Spleen (tissue), 7 donors: Measurements from ENCODE around the gene ZBTB49.

Experiments used
- CTCF ChIP-seq, 11 experiments: fragments of 200-600 bp in 7 of 11; fragments of 450-650 bp in 4 of 11; sonication (generic) in 4 of 11; IDR thresholded peaks in 8 of 11; conservative IDR thresholded peaks in 3 of 11; 1 replicate in 7 of 11; 2 replicates in 4 of 11; pipeline versions ENCODE4 v1.4.0 to v1.8.0; 2016 to 2021; ENCODE audit warnings: antibody characterized with exemption in 11 of 11, inconsistent platforms in 4 of 11, mild to moderate bottlenecking in 1 of 11
- POLR2A ChIP-seq, 3 donors: fragments of 450-650 bp; IDR thresholded peaks; one replicate each; pipeline ENCODE4 v1.5.1; 2017; ENCODE audit warnings: antibody characterized with exemption in 3 of 3, mild to moderate bottlenecking in 1 of 3
- POLR2AphosphoS5 ChIP-seq, 3 donors: sonication (generic); formaldehyde crosslinking; IDR thresholded peaks; one replicate each; pipeline ENCODE4 v1.5.1; 2017; ENCODE audit warnings: antibody characterized with exemption in 3 of 3
- donor health status: DM: no; HTN: no; CAD: no; lungs with moderate emphysema.
- donor health status: DM: no; HTN: no; CAD: no.
- donor health status: DM: no; HTN: no; CAD: no.

- TF ChIP-seq CTCF (IDR thresholded peaks at IDR 0.05 in 8 of 11, conservative IDR thresholded peaks at IDR 0.05 in 3 of 11) (no peak), POLR2A (IDR thresholded peaks at IDR 0.05) (no peak), POLR2AphosphoS5 (IDR thresholded peaks at IDR 0.05) (no peak)
Observed at GRCh38 chr4:4256799-4257198, 33.3 kb upstream of the ZBTB49 start.
